A549 (cell line): ENCODE data around the gene TBC1D19. TPM values are rescaled to one million over a fixed set of nuclear protein-coding genes. Genes with fewer than 3 reads are reported as not detected.

ENCODE experiments used
- ATAC-seq, 2 experiments: fragments of 200-7000 bp in 1 of 2; fragments of >200 bp in 1 of 2; cut with Nextera tagmentation in 1 of 2; cut with Tn5 transposase in 1 of 2; 3 replicates each; pipeline versions ENCODE4 v1.8.0 to v1.9.1; 2018 to 2020; ENCODE audit warnings: mild to moderate bottlenecking in 1 of 2, moderate library complexity in 1 of 2
- CTCF ChIA-PET: fragments of 300-600 bp; sonication (Branson Sonifier 250); formaldehyde crosslinking; extraction: SDS; loops from one replicate; lab custom pipeline; 2021; ENCODE audit warnings: antibody characterized with exemption, inconsistent platforms; lab: Yijun Ruan, JAX
- POLR2A ChIA-PET: fragments of 350-600 bp; formaldehyde crosslinking; extraction: SDS; loops from one replicate; lab custom pipeline; 2021; ENCODE audit warnings: antibody characterized with exemption, inconsistent platforms; lab: Yijun Ruan, JAX
- DNase-seq, 2 experiments: peaks; one replicate each; pipeline versions ENCODE4 v3.0.0 to v3.0.0-alpha.2; 2011 to 2016; ENCODE audit warnings: low read depth in 1 of 2, low spot score in 1 of 2
- FAIRE-seq: peaks from 2 replicates; lab custom pipeline; 2011; peaks lifted over from hg19 to GRCh38; lab: Jason Lieb, UNC
- H3K27ac ChIP-seq, 2 experiments: fragments of >200 bp; sonication (Bioruptor Twin); formaldehyde crosslinking; 3 replicates each; pipeline ENCODE4 v1.5.1; 2016 to 2017
- H3K4me1 ChIP-seq: fragments of >200 bp; sonication (Bioruptor Twin); formaldehyde crosslinking; 3 replicates; pipeline ENCODE4 v1.6.1; 2016
- H3K4me2 ChIP-seq: fragments of >200 bp; sonication (Bioruptor Twin); formaldehyde crosslinking; 3 replicates; pipeline ENCODE4 v1.6.1; 2016
- H3K4me3 ChIP-seq: fragments of >200 bp; sonication (Bioruptor Twin); formaldehyde crosslinking; 3 replicates; pipeline ENCODE4 v1.5.1; 2016
- H3K9me3 ChIP-seq: fragments of >200 bp; sonication (Bioruptor Twin); formaldehyde crosslinking; 3 replicates; pipeline ENCODE4 v1.6.1; 2016
- CBX2 ChIP-seq: fragments of 200-600 bp; sonication (generic); IDR thresholded peaks from 2 replicates; pipeline ENCODE4 v1.6.1; 2016; ENCODE audit warnings: low read depth, mild to moderate bottlenecking, borderline replicate concordance
- CEBPB ChIP-seq, 2 experiments: fragments of >200 bp in 1 of 2; sonication (Bioruptor Twin) in 1 of 2; formaldehyde crosslinking in 1 of 2; IDR thresholded peaks; 2 replicates each; pipeline ENCODE4 v1.6.1; 2012 to 2016
- CTCF ChIP-seq: fragments of >200 bp; sonication (Bioruptor Twin); formaldehyde crosslinking; IDR thresholded peaks from 3 replicates; pipeline ENCODE4 v1.5.1; 2016
- ELK1 ChIP-seq: fragments of 150-350 bp; IDR thresholded peaks from 2 replicates; pipeline ENCODE4 v1.6.1; 2014; ENCODE audit warnings: low read depth, mild to moderate bottlenecking, low read length
- EP300 ChIP-seq, 2 experiments: fragments of >200 bp; sonication (Bioruptor Twin); formaldehyde crosslinking; IDR thresholded peaks; 2 replicates in 1 of 2; 3 replicates in 1 of 2; pipeline ENCODE4 v1.6.1; 2016 to 2017
- ESRRA ChIP-seq: fragments of 150-350 bp; IDR thresholded peaks from 2 replicates; pipeline ENCODE4 v1.6.1; 2014; ENCODE audit warnings: mild to moderate bottlenecking, low read length, borderline replicate concordance
- FOSL2 ChIP-seq, 2 experiments: fragments of 450-650 bp in 1 of 2; fragments of >200 bp in 1 of 2; sonication (Bioruptor Twin) in 1 of 2; formaldehyde crosslinking; IDR thresholded peaks; 2 replicates each; pipeline versions ENCODE4 v1.5.0 to v1.6.1; 2016 to 2020; ENCODE audit warnings: mild to moderate bottlenecking in 1 of 2, moderate library complexity in 1 of 2
- HES2 ChIP-seq: fragments of >200 bp; sonication (Bioruptor Twin); formaldehyde crosslinking; IDR thresholded peaks from 2 replicates; pipeline ENCODE4 v1.6.1; 2016
- HEYL ChIP-seq: fragments of 250-450 bp; sonication (Bioruptor Pico); IDR thresholded peaks from 2 replicates; pipeline ENCODE4 v1.8.0; 2021; ENCODE audit warnings: mild to moderate bottlenecking, moderate library complexity
- HOXA7 ChIP-seq: fragments of 250-450 bp; sonication (Bioruptor Pico); IDR thresholded peaks from 2 replicates; pipeline ENCODE4 v1.5.0; 2020; ENCODE audit warnings: mild to moderate bottlenecking, moderate library complexity
- HOXB5 ChIP-seq: fragments of 250-450 bp; sonication (Bioruptor Pico); IDR thresholded peaks from 2 replicates; pipeline ENCODE4 v1.5.0; 2020; ENCODE audit warnings: mild to moderate bottlenecking, moderate library complexity
- KDM5A ChIP-seq: fragments of 200-600 bp; sonication (generic); IDR thresholded peaks from 2 replicates; pipeline ENCODE4 v1.6.1; 2016; ENCODE audit warnings: antibody characterized with exemption, mild to moderate bottlenecking
- MAFK ChIP-seq: fragments of 450-650 bp; IDR thresholded peaks from 2 replicates; pipeline ENCODE4 v1.6.1; 2014; ENCODE audit not compliant: partially characterized antibody
- NFE2L2 ChIP-seq: fragments of 150-350 bp; conservative IDR thresholded peaks from 2 replicates; pipeline ENCODE4 v1.6.1; 2014; ENCODE audit warnings: low read length
- PBX3 ChIP-seq: IDR thresholded peaks from 2 replicates; pipeline ENCODE4 v1.6.1; 2012
- POLR2AphosphoS2 ChIP-seq: conservative IDR thresholded peaks from 2 replicates; pipeline ENCODE4 v1.6.1; 2012; ENCODE audit warnings: low read length, improper control_type of control experiment, inconsistent platforms
- RCOR1 ChIP-seq: fragments of 150-350 bp; IDR thresholded peaks from 2 replicates; pipeline ENCODE4 v1.6.1; 2014; ENCODE audit warnings: antibody characterized with exemption, low read length, low read depth
- REST ChIP-seq: fragments of 200-600 bp; sonication (generic); IDR thresholded peaks from 2 replicates; pipeline ENCODE4 v1.6.1; 2016; ENCODE audit warnings: antibody characterized with exemption, mild to moderate bottlenecking, moderate library complexity
- USF2 ChIP-seq: fragments of 450-650 bp; IDR thresholded peaks from 2 replicates; pipeline ENCODE4 v1.6.1; 2014; ENCODE audit warnings: antibody characterized with exemption
- ZSCAN20 ChIP-seq: fragments of 250-450 bp; sonication (Bioruptor Pico); IDR thresholded peaks from 2 replicates; pipeline ENCODE4 v1.8.0; 2022; ENCODE audit warnings: mild to moderate bottlenecking, moderate library complexity
- WGBS: methylation state at CpG from one replicate; pipeline ENCODE4 v1.1.6; 2017; ENCODE audit errors: missing lambda C conversion rate; 5-methylcytosine and 5-hydroxymethylcytosine counted together
- polyA plus RNA-seq, 4 experiments: library from polyadenylated mRNA; depleted of rRNA in 3 of 4; stranded (reverse); fragments of >200 nt; fragmentation: RNase III in 1 of 4; extraction: RNeasy Plus Mini Kit Qiagen cat#74134 plus additional on column Dnase treatment in 1 of 4; gene quantifications; 2 replicates in 3 of 4; 3 replicates in 1 of 4; pipeline ENCODE4 v1.2.3, GENCODE V29; 2011 to 2017

The TBC1D19 gene
- polyA plus RNA-seq, 2 of the 4 experiments (the other 2 are of a cell fraction): 4.1 to 11.7 TPM

GRCh38 chr4:26792639-26793038 is 208.8 kb downstream of the TBC1D19 start:
- CTCF ChIA-PET: no interaction called here
- Histone ChIP-seq H3K9me3 (no peaks in the 10 kb centered on the region), H3K27ac (no peak overlapping the region), H3K4me1 (peaks cover 10% of the 10 kb centered on the region), H3K4me2 (no peak overlapping the region), H3K4me3 (no peak overlapping the region)
- FAIRE-seq (no peak), ATAC-seq (no peak), DNase-seq (no peak)
- POLR2A ChIA-PET: no interaction called here
- TF ChIP-seq EP300 (IDR thresholded peaks at IDR 0.05): no peak
- TF ChIP-seq POLR2AphosphoS2: no peak
- TF ChIP-seq USF2: no peak

- H3K4me2 ChIP-seq: no peak overlapping the region
- no peak for ATAC-seq
- no peaks in the 10 kb centered on the region for H3K9me3 ChIP-seq
- no peak for FAIRE-seq
- TF ChIP-seq HES2: no peak
- peak; percentile 16; the same call in 1 of the 2 replicates for TF ChIP-seq USF2
- TF ChIP-seq MAFK: no peak
- TF ChIP-seq FOSL2 (IDR thresholded peaks at IDR 0.05): no peak
- no peak for TF ChIP-seq FOSL2 (CRISPR knock-in tag; IDR thresholded peaks at IDR 0.05)
- no peak for TF ChIP-seq CTCF
- no peak for TF ChIP-seq RCOR1
- H3K4me1 ChIP-seq: no peaks in the 10 kb centered on the region
- no peak overlapping the region for H3K27ac ChIP-seq
- 91% methylated on average over 2 of the region's 2 CpGs for WGBS
- no peak overlapping the region for H3K4me3 ChIP-seq
- CTCF ChIA-PET: interaction anchor here (0.7 kb wide), 1 partner anchor 62 kb away, joined by 3 read pairs; no protein-coding TSS in a partner anchor
- POLR2A ChIA-PET: no interaction called here
- no peak for DNase-seq
These were observed 209.9 kb downstream of the TBC1D19 start for GRCh38 chr4:26793735-26794134.

- FAIRE-seq (no peak), ATAC-seq (no peak), DNase-seq (no peak)
- H3K4me2 ChIP-seq: no peak overlapping the region
- no peak overlapping the region for H3K4me3 ChIP-seq
- POLR2A ChIA-PET: no interaction called here
- WGBS: 71% methylated on average over 3 of the region's 3 CpGs
- CTCF ChIA-PET: no interaction called here
- no peak overlapping the region for H3K27ac ChIP-seq
- no peaks in the 10 kb centered on the region for H3K9me3 ChIP-seq
- no peaks in the 10 kb centered on the region for H3K4me1 ChIP-seq
- no peak for TF ChIP-seq ZSCAN20 (CRISPR knock-in tag)
- TF ChIP-seq HES2: no peak
- no peak for TF ChIP-seq KDM5A
- TF ChIP-seq CBX2: no peak
- no peak for TF ChIP-seq PBX3
- TF ChIP-seq HEYL: no peak
- no peak for TF ChIP-seq HOXB5 (CRISPR knock-in tag)
- no peak for TF ChIP-seq NFE2L2
- no peak for TF ChIP-seq HOXA7 (CRISPR knock-in tag)
- TF ChIP-seq CTCF: no peak
- no peak for TF ChIP-seq CEBPB (IDR thresholded peaks at IDR 0.05)
- no peak for TF ChIP-seq ELK1
- TF ChIP-seq ESRRA: no peak
- TF ChIP-seq REST: no peak
These were observed 212.2 kb downstream of the TBC1D19 start for GRCh38 chr4:26796081-26796480.
